ENCODE results near the gene DLGAP1. TPM values are rescaled to one million over a fixed set of nuclear protein-coding genes. Genes with fewer than 3 reads are reported as not detected.

Gene DLGAP1
- total and polyA plus RNA-seq, 2 donors (not counting 1 experiment from before 2014, with no cell fraction given): 0.07 to 0.61 TPM

DNA sequence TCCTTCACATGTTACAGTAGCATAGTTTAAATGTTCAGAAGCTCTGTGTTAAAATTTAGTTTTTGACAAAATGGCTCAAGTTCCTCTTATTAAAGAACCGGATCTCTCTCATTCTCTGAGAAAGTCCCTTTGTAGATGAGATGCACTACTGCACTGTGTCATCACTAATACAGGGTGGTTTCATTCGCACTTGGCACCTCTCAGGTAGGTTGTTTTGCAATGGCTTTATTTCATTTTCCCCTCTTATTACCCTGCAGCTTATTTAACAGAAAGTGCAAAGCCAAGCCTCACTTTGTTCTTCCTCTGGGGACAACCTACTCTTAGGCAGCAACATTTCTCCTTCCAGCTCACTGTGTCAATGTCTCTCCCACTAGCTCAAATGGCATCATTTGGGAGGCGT is 185.1 kb downstream of the DLGAP1 start:
- no peak overlapping the region for H3K4me3 Mint-ChIP-seq
- no peak overlapping the region for H3K4me3 ChIP-seq (ENCODE audit: control extremely low read depth in 1 of 5, extremely low read depth in 1 of 5, insufficient read depth in 1 of 5, low read depth in 2 of 5, low read length in 4 of 5)
- H3K27me3 Mint-ChIP-seq: no peaks in the 10 kb centered on the region
- TF ChIP-seq, protein P1, sequence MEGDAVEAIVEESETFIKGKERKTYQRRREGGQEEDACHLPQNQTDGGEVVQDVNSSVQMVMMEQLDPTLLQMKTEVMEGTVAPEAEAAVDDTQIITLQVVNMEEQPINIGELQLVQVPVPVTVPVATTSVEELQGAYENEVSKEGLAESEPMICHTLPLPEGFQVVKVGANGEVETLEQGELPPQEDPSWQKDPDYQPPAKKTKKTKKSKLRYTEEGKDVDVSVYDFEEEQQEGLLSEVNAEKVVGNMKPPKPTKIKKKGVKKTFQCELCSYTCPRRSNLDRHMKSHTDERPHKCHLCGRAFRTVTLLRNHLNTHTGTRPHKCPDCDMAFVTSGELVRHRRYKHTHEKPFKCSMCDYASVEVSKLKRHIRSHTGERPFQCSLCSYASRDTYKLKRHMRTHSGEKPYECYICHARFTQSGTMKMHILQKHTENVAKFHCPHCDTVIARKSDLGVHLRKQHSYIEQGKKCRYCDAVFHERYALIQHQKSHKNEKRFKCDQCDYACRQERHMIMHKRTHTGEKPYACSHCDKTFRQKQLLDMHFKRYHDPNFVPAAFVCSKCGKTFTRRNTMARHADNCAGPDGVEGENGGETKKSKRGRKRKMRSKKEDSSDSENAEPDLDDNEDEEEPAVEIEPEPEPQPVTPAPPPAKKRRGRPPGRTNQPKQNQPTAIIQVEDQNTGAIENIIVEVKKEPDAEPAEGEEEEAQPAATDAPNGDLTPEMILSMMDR (IDR thresholded peaks at IDR 0.05): no peak
- no peak for TF ChIP-seq EZH2 (IDR thresholded peaks at IDR 0.05; ENCODE audit: borderline replicate concordance, insufficient read depth, low read depth, low read length, poor library complexity, severe bottlenecking)
- H3K9me3 ChIP-seq (ENCODE audit: control extremely low read depth in 1 of 3, control insufficient read depth in 2 of 3, insufficient read depth in 1 of 3, low read length in 2 of 3): no peaks in the 10 kb centered on the region
- no peaks in the 10 kb centered on the region for H4K20me1 ChIP-seq (ENCODE audit: control insufficient read depth, insufficient read depth, low read length, poor library complexity, severe bottlenecking)
- ATAC-seq (ENCODE audit: low read depth): no peak
- H3K27me3 ChIP-seq (replicated peaks in 1 of 4; ENCODE audit: control extremely low read depth in 1 of 4, control insufficient read depth in 3 of 4, insufficient read depth in 4 of 4, low read length in 3 of 4): no peaks in the 10 kb centered on the region
- DNase-seq: no peak
- no peak overlapping the region for H2AFZ ChIP-seq (ENCODE audit: insufficient read depth, low read depth, low read length, poor library complexity, severe bottlenecking)
- H3K4me1 ChIP-seq (ENCODE audit: control insufficient read depth in 2 of 2, insufficient read depth in 2 of 2, low read length in 2 of 2): no peaks in the 10 kb centered on the region
- WGBS (ENCODE audit: insufficient coverage): 40% methylated on average over 1 of the region's 3 CpGs
- H3K9me3 Mint-ChIP-seq (ENCODE audit: insufficient read depth): no peaks in the 10 kb centered on the region
- ChIA-PET POLR2A (no interaction called here), CTCF (no interaction called here)
- H3K9ac ChIP-seq (ENCODE audit: low read length): no peak overlapping the region
- H3K4me1 Mint-ChIP-seq: no peaks in the 10 kb centered on the region
- H3K27ac ChIP-seq (ENCODE audit: low read length in 2 of 2): no peak overlapping the region
- intact Hi-C loops (cut with micrococcal nuclease): no loop called here
- H3K79me2 ChIP-seq (ENCODE audit: control insufficient read depth, insufficient read depth, low read length): no peaks in the 10 kb centered on the region
- no peak overlapping the region for H3K4me2 ChIP-seq (replicated peaks; ENCODE audit: low read depth, low read length, poor library complexity, severe bottlenecking)
- H3K36me3 ChIP-seq (replicated peaks in 1 of 2; ENCODE audit: control extremely low read depth in 1 of 2, control insufficient read depth in 1 of 2, extremely low read depth in 1 of 2, insufficient read depth in 2 of 2, low read length in 1 of 2): no peaks in the 10 kb centered on the region
- no peak overlapping the region for H3K27ac Mint-ChIP-seq

DNA sequence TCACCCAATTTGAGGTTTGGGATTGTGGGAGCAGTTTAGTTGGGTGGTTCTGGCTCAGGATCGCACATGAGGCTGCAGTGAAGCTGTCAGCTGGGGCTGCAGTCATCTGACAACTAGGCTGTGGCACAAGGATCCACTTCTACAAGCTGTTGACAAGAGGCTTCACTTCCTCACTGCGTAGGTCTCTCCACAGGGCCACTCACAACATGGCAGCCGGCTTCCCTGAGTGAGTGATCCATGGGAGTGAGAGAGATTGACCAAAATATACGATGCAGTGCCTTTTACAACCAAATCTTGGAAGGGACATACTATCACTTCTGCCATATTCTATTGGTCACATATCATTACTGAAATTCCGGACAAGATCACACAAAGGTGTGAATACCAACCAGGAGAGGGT is 187.5 kb downstream of the DLGAP1 start:
- Mint-ChIP-seq H3K9me3 (ENCODE audit: insufficient read depth) (no peaks in the 10 kb centered on the region), H3K27ac (no peak overlapping the region), H3K4me3 (no peak overlapping the region), H3K27me3 (no peaks in the 10 kb centered on the region), H3K4me1 (no peaks in the 10 kb centered on the region)
- ATAC-seq (ENCODE audit: low read depth) (no peak), DNase-seq (no peak)
- ChIA-PET CTCF (no interaction called here), POLR2A (no interaction called here)
- TF ChIP-seq EZH2 (IDR thresholded peaks at IDR 0.05; ENCODE audit: borderline replicate concordance, insufficient read depth, low read depth, low read length, poor library complexity, severe bottlenecking): no peak
- TF ChIP-seq, protein P1 (IDR thresholded peaks at IDR 0.05): no peak
- WGBS (ENCODE audit: insufficient coverage): 70% methylated on average over 2 of the region's 5 CpGs
- no peaks in the 10 kb centered on the region for H3K36me3 ChIP-seq (replicated peaks in 1 of 2; ENCODE audit: control extremely low read depth in 1 of 2, control insufficient read depth in 1 of 2, extremely low read depth in 1 of 2, insufficient read depth in 2 of 2, low read length in 1 of 2)
- intact Hi-C loops (cut with micrococcal nuclease): no loop called here
- no peak overlapping the region for H2AFZ ChIP-seq (ENCODE audit: insufficient read depth, low read depth, low read length, poor library complexity, severe bottlenecking)
- no peaks in the 10 kb centered on the region for H3K79me2 ChIP-seq (ENCODE audit: control insufficient read depth, insufficient read depth, low read length)
- H3K4me1 ChIP-seq (ENCODE audit: control insufficient read depth in 2 of 2, insufficient read depth in 2 of 2, low read length in 2 of 2): no peaks in the 10 kb centered on the region
- no peaks in the 10 kb centered on the region for H3K27me3 ChIP-seq (replicated peaks in 1 of 4; ENCODE audit: control extremely low read depth in 1 of 4, control insufficient read depth in 3 of 4, insufficient read depth in 4 of 4, low read length in 3 of 4)
- H3K9ac ChIP-seq (ENCODE audit: low read length): no peak overlapping the region
- H3K27ac ChIP-seq (ENCODE audit: low read length in 2 of 2): no peak overlapping the region
- H3K9me3 ChIP-seq (ENCODE audit: control extremely low read depth in 1 of 3, control insufficient read depth in 2 of 3, insufficient read depth in 1 of 3, low read length in 2 of 3): no peaks in the 10 kb centered on the region
- no peak overlapping the region for H3K4me2 ChIP-seq (replicated peaks; ENCODE audit: low read depth, low read length, poor library complexity, severe bottlenecking)
- no peaks in the 10 kb centered on the region for H4K20me1 ChIP-seq (ENCODE audit: control insufficient read depth, insufficient read depth, low read length, poor library complexity, severe bottlenecking)
- H3K4me3 ChIP-seq (ENCODE audit: control extremely low read depth in 1 of 5, extremely low read depth in 1 of 5, insufficient read depth in 1 of 5, low read depth in 2 of 5, low read length in 4 of 5): no peak overlapping the region
